SU-DHL-6 (cell line): ENCODE data around the gene DAAM2.

Experiments
- CTCF ChIP-seq: fragments of 200-600 bp; sonication (generic); IDR thresholded peaks from one replicate; pipeline ENCODE4 v1.5.1; 2017; ENCODE audit warnings: antibody characterized with exemption, mild to moderate bottlenecking, low read length, moderate library complexity; ENCODE audit not compliant: insufficient read depth, poor library complexity, severe bottlenecking
- EZH2phosphoT487 ChIP-seq: fragments of 200-600 bp; sonication (generic), shearing (Covaris generic); conservative IDR thresholded peaks from 2 replicates; pipeline ENCODE4 v1.6.1; 2018; ENCODE audit warnings: mild to moderate bottlenecking, antibody characterized with exemption, low read length, moderate library complexity, mixed read lengths

- TF ChIP-seq CTCF (no peak), EZH2phosphoT487 (no peak)
Measured at GRCh38 chr6:39790772-39791171, 1.4 kb upstream of the DAAM2 start.
